ENCODE results near the gene SORCS2.

The SORCS2 gene

GRCh38 chr4:7516773-7517144, 324.4 kb downstream of the SORCS2 start:
- DNase-seq = no peak

- no peak for DNase-seq
These were observed 326.7 kb downstream of the SORCS2 start for GRCh38 chr4:7518871-7519637.

GRCh38 chr4:7519638-7520376, 327.5 kb downstream of the SORCS2 start:
- no peak for DNase-seq

GRCh38 chr4:7521666-7522065, 329.3 kb downstream of the SORCS2 start:
- no peak for DNase-seq

- no peak for DNase-seq
These were observed 330.3 kb downstream of the SORCS2 start for GRCh38 chr4:7522452-7523220.

GRCh38 chr4:7523526-7523925, 331.2 kb downstream of the SORCS2 start:
- DNase-seq = no peak

- DNase-seq = no peak
These were observed 331.8 kb downstream of the SORCS2 start for GRCh38 chr4:7524064-7524682.

- DNase-seq = no peak
These were observed 332.5 kb downstream of the SORCS2 start for GRCh38 chr4:7524843-7525242.

- DNase-seq = no peak
These were observed 334.2 kb downstream of the SORCS2 start for GRCh38 chr4:7526491-7526890.

GRCh38 chr4:7526929-7527535, 334.7 kb downstream of the SORCS2 start:
- DNase-seq = no peak

GRCh38 chr4:7529368-7530080, 337.2 kb downstream of the SORCS2 start:
- DNase-seq = no peak

- DNase-seq = no peak
These were observed 337.7 kb downstream of the SORCS2 start for GRCh38 chr4:7530082-7530481.

GRCh38 chr4:7530932-7531639, 338.7 kb downstream of the SORCS2 start:
- no peak for DNase-seq

- DNase-seq = no peak
These were observed 339.3 kb downstream of the SORCS2 start for GRCh38 chr4:7531640-7531994.

GRCh38 chr4:7532043-7532442, 339.7 kb downstream of the SORCS2 start:
- no peak for DNase-seq

- DNase-seq = no peak
These were observed 340.9 kb downstream of the SORCS2 start for GRCh38 chr4:7533267-7533666.

- no peak for DNase-seq
These were observed 342.8 kb downstream of the SORCS2 start for GRCh38 chr4:7535094-7535493.

GRCh38 chr4:7535619-7536018, 343.3 kb downstream of the SORCS2 start:
- no peak for DNase-seq

GRCh38 chr4:7536876-7537275, 344.5 kb downstream of the SORCS2 start:
- DNase-seq = no peak

- DNase-seq = no peak
These were observed 345.6 kb downstream of the SORCS2 start for GRCh38 chr4:7537853-7538400.

- no peak for DNase-seq
These were observed 346.2 kb downstream of the SORCS2 start for GRCh38 chr4:7538518-7538917.
